Left ventricle myocardium superior (tissue), 1 donor: ENCODE results near the gene ZBED5. TPM values are rescaled to one million over a fixed set of nuclear protein-coding genes. Genes with fewer than 3 reads are reported as not detected.
"Not testable (repeated sequence)": the region's sequence is repeated elsewhere in the genome, so short reads cannot be mapped to it uniquely, and the experiment has no call there.

Experiments
- ATAC-seq: fragments of 200-7000 bp; cut with Tn5 transposase; one replicate; pipeline ENCODE4 v1.9.1; 2020; ENCODE audit warnings: mild to moderate bottlenecking, moderate library complexity
- DNase-seq: peaks from one replicate; pipeline ENCODE4 v3.0.0-alpha.2; 2020
- intact Hi-C: fragments of 100-400 bp; cut with micrococcal nuclease; formaldehyde crosslinking; loops from one replicate; pipeline ENCODE4 v1.11.0; 2022
- total RNA-seq: library from RNA; stranded (reverse); fragmentation: NEBNext Ultra II Directional; extraction: Animal tissue kit (Norgen Biotek cat#: 25700); gene quantifications from one replicate; pipeline ENCODE4 v1.2.1, GENCODE V29; 2021
- donor health status: DM: no; HTN: yes; CAD: no; lungs with severe emphysema.

The ZBED5 gene
- total RNA-seq, 1 donor from 2014 or later, result 41.7 TPM

DNA sequence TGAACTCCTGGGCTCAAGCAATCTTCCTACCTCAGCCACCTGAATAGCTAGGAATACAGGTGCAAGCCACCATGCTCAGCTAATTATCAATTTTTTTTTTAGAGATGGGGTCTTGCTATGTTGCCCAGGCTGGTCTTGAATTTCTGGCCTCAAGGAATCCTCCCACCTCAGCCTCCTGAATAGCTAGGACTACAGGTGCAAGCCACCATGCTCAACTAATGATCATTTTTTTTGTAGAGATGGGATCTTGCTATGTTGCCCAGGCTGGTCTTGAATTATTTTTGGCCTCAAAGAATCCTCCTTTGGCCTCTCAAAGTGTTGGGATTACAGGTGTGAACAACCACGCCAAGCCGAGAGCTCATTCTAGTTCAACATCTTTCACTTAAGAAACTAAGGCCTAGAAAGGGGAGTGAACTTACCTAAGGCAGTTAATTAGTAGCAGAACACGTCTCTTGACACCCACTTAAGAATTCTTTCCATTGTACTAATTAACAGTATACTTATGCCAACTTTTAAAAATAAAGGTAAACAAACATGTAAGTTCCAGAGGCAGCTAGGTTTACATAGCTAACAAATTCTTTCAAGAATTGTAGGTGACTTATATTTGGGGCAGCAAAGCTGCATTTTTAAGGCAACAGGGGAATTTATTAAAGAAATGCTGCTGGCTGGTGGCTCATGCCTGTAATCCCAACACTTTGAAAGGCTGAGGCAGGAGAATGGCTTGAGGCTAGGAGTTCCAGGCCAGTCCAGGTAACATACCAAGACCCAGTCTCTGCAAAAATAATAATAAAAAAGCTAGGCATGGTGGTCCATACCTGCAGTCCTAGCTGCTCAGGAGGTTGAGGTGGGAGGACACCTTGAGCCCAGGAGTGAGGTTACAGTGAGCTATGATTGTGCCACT is 9.6 kb downstream of the ZBED5 start:
- intact Hi-C loops, result no loop called here
- ATAC-seq (peak; percentile 24), DNase-seq (no peak)

DNA sequence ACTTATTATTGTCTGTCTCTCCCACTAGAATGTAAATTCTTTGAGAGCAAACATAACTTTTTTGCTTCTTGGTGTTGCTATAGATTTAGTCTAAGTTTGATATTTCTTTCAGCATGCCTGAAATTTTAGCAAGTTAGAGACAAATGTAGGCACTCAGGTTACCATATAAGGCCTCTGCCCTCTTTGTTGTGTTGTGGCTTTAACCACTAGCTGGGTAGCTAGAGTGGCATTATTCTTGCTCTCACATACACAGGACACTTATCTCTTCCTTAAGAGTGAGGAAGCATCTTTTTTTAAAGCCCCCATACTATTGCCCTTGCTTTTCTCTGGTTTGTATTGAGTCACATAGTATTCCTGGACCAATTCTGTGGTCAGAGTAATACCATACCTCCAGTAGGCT is 11.2 kb downstream of the ZBED5 start:
- intact Hi-C loops, result no loop called here
- ATAC-seq (no peak), DNase-seq (no peak)

DNA sequence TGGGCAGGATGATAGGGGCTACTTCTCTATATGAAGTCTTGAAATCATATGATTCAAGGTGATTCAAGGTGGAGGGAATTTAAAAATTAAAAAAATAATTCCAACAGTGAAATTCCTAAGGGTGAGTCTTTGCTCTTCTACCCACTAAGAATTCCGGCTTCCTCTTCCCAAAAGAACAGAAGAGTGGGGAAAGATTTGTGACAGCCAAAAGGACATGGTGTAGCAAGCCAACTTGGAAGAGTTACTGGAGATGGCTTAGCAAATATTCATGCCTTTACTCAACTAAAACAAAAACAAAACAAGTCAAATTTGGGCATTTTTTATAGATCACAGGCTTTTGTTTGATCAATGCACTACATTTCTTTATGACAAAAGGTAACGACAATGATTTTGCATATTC is 12.3 kb downstream of the ZBED5 start:
- no peak for DNase-seq
- peak; percentile 24 for ATAC-seq
- intact Hi-C loops, result no loop called here

DNA sequence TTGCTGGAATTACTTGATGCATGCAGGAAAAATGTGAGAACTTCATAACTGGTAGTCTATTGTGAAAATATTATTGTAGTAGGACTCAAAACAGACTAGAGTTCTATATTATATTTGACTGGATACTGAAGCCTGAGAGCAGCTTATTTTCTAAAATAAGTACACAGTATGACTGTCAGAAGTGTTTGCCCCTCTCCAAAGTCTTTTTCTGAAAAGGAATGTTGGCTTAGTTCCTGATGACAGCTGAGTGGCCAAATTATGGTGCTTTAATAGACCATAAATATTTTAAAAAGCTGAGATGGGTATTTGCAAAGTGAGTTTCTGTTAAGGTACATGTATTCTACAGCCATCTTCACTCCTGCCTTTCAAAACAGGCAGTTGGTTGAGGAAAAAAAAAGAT is 13.1 kb downstream of the ZBED5 start:
- no peak for DNase-seq
- peak; percentile 34 for ATAC-seq
- intact Hi-C loops, result no loop called here

DNA sequence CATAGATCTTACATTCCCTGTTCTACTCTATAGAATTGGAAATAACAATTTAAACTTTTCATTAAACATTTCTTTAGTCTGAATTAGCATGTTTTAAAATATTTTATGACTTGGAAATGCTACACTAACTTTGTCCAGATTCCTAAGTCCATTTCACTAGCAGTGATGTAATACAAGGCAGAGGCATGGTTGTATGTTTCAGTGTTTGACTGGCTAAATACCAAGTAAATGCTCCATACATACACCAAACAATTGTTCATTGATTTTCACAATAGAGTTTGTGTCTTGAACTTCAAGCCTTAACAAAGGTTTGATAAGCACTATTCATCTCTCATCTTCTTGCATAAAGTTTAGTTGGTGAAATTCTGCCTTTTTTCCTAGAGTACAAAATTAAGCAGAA is 13.5 kb downstream of the ZBED5 start:
- DNase-seq (no peak), ATAC-seq (no peak)
- intact Hi-C loops, result no loop called here

DNA sequence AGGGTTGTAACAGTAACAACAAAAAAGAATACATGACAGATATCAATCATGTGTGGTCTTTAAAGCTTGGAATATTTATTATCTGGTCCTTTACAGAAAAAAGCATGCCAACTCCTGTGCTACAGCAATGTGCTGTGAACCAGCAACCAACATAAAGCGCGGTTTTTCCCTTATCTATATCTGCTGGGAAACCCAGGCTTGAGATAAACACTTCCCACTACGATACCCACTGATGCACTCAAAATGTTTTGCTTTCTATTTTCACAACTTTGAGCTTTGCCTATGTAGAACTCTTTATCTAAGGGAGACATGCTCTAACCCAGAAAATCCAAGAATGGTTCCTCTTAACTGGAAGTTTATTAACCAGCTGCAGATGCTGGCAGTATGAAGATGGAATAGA is 19.0 kb downstream of the ZBED5 start:
- intact Hi-C loops, result no loop called here
- no peak for ATAC-seq
- no peak for DNase-seq

DNA sequence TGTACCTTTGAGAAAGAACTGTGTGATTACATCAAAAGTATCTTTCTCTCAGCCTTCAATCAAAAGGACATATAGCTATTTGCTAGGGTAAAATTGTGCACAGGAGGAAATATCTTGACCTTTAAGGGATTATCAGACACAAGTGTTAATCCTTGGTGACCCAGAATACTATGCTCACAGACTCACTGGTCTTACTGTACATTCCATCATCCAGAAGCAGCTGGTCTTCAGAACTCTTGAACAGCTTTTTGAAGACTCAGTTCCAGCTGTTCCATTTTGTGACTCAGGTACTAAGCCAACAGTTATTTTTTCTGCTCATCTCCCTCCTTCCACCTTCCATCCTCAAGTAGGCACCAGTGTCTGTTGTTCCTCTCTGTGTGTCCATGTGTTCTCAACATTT is 19.8 kb downstream of the ZBED5 start:
- intact Hi-C loops, result no loop called here
- no peak for ATAC-seq

DNA sequence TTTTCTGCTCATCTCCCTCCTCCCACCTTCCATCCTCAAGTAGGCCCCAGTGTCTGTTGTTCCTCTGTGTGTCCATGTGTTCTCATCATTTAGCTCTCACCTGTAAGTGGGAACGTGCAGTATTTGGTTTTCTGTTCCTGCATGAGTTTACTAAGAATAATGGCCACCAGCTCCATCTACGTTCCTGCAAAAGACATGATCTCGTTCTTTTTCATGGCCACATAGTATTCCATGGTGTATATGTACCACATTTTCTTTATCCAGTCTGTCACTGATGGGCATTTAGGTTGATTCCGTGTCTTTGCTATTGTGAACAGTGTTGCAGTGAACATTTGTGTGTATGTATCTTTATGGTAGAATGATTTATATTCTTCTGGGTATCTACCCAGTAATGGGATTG is 21.0 kb downstream of the ZBED5 start:
- DNase-seq, ATAC-seq, intact Hi-C loops: not testable (repeated sequence)

More for the DNA sequence above, 19.8 kb downstream of the ZBED5 start:
- DNase-seq, result no peak

DNA sequence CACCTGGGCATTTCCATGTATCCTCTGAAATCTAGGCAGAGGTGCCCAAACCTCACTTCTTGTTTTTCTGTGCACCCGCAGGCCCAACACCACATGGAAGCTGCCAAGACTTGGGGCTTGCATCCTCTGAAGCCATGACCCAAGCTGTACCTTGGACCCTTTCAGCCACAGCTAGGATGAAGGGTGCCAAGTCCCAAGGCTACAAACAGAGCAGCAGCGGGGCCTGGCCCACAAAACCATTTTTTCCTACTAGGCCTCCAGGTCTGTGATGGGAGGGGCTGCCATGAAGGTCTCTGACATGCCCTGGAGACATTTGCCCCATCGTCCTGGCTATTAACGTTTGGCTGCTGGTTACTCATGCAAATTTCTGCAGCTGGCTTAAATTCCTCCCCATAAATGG is 28.7 kb downstream of the ZBED5 start:
- no peak for ATAC-seq
- intact Hi-C loops, result no loop called here
- DNase-seq, result no peak

DNA sequence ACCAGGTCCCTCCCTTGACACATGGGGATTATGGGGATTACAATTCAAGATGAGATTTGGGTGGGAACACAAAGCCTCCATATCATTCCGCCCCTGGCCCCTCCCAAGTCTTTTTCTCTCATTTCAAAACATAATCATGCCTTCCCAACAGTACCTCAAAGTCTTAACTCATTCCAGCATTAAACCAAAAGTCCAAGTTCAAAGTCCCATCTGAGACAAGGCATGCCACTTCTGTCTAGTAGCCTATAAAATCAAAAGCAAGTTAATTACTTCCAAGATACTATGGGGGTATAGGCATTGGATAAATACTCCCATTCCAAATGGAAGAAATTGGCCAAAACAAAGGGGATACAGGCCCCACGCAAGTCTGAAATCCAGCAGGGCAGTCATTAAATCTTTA is 29.5 kb downstream of the ZBED5 start:
- intact Hi-C loops, result no loop called here
- ATAC-seq (no peak), DNase-seq (no peak)

DNA sequence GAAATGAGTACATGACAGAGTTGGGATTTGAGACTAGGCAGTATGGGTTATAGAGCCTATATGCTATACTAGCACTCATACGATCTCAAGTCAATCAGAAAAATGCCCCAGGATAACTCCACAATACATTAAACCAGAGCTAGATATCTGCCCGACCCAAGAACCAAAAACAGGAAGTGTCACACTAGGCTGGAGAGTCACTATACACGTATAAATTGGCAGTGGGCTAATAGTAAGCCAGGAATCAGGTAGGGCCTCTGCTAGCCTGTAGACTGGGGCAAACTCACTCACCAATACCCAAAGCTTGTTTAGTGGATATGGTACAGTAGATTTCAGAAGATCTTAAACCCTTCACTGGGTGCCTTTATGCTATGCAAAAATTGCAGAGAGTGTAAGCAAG is 33.0 kb downstream of the ZBED5 start:
- DNase-seq (no peak), ATAC-seq (no peak)
- intact Hi-C loops, result no loop called here

DNA sequence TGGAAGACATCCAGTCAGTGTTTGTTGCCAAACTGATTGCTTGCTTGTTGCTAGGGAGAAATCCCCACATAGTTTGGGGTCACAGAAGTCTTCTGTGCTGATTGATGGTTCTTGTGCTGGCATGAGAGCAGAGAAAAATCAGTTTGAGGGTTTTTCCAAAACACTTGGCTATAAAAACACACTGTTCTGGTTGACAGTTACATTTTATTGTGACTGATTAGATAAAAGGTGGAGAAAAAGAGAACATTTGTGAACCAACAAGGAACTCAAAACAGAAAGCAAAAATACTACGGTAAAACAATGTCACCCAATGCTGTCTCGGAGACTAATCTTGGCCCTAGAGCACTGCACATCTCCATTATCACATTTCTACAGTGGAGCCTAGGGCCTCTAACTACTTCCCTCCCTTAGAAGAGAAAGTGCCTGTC is 34.7 kb downstream of the ZBED5 start:
- intact Hi-C loops, result no loop called here
- ATAC-seq (no peak), DNase-seq (no peak)

DNA sequence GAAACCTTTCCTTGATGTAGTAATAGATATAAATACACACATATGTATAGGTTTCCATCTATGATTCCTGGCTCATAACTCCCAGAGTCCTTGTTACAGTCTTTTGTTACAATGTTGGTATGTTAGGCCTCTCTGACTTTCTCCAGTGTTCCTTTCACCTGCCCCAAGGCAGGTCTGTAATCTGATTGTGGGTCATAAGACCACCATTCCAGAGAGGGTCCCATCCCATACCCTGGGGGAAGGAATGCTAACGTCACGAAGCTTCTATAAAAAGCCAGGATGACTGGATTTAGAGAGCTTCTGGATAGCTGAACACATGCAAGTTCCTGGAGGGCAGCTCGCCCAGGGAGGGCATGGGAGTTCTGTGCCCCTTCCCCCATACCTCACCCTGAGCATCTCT is 35.4 kb downstream of the ZBED5 start:
- intact Hi-C loops, ATAC-seq, DNase-seq: not testable (repeated sequence)

DNA sequence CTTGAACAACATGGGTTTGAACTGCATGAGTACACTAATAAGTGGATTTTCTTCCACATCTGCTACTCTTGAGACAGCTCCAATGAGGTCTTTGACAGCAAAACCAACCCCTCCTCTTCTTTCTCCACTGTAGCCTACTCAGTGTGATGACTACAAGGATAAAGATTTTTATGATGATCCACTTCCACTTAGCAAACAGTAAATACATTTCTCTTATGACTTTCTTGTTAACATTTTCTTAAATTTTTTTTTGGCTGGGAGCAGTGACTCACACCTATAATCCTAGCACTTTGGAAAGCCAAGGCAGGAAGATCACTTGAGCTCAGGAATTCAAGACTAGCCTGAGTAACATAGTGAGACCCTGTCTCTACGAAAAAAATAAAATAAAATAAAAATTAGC is 39.3 kb downstream of the ZBED5 start:
- no peak for ATAC-seq
- intact Hi-C loops, result no loop called here
- DNase-seq, result no peak

DNA sequence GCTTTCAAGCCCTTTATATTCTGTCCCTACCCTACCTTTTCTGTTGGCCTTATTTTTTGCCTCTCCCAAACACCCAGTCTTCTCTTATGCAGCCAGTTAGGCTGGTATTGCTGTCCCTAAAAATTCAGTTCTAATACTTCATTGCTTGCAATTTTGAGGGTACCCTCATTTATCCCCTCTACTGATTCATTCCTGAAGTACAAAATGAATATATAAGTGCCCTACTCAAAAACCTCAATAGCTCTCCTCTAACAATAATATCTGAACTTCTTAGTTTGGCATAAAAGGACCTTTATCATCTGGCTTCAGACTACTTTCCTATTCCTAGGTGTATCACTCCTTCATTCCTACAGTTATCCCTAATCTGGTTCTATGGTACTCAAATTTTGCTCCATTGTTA is 43.9 kb downstream of the ZBED5 start:
- intact Hi-C loops, result loop anchor here (5.0 kb wide), 1 partner anchor 98 kb away; no protein-coding TSS in a partner anchor
- no peak for DNase-seq
- no peak for ATAC-seq

DNA sequence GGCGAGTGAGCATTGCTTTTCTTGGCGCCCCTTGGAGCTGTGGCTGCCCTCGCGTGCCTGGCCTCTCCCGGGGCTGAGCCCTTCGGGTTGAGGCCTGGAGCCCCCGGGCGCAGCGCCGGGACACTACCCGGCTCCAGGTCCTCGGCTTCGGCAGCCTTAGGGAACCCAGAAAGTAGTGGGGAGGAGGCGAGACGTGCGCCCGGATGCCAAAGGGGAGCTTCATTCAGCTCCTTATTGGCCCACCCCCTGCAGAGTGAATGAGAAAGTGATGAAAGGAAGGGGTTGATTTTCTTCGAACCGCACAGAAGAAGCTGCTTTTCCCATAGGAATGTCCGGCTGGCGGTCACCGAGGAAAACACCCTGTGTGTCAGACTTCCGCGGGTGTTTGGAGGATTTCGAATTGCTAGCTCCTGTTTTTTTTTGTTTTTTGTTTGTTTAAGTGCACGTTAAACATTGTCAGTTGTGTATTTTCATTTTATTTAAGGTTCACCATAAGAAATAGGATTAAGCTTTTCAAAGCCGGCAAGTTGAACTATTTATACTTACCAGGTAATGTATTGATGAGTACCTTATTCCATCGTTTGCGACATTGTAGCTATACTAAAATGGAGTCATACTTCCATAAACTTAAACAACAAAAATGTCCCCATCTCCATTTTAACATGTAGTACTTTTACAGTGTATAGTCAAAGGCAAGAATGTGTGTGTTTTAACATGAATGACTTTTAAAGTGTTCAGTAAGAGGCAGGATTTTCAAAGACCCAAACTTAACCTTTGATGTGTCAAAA is 48.3 kb downstream of the ZBED5 start:
- DNase-seq (no peak), ATAC-seq (peak; percentile 33)

DNA sequence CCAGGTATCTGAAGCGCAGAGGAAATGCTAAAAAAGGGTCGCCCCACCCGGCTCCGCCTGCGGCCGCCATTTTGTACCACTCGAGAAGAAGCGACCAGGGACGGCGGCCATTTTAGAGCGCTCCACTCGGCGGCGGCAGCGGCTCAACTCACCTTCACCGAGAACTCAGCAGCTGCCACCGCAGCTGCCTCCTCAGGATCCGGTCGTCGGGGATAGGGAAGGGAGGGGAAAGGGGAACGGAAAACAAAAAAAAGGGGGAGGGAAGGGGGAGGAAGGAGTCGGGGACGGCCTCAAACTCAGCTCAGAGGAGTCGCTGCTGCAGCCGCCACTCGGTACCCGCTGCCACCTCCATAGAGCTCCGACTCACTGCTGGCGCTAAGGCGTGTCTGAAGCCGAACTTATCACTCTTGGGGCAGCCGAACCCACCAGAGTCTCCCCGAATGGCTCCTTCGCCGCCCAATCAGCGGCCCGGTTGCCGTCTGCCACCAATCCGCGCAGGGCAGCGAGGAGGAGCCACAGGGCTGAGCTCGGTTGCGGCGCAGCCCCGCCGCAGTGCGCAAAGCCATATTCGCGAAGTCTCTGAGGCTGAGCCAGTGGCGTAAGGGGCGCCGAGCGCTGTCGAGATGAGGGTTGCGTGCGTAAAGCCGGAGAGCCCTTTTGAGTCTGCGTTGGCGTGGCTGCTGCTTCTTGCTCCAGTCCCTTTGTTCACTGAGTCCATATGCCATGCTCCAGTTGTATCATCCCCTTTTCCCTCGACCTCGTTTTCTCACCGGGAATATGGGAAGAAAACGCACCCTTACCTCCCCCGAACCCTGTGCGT is 49.1 kb downstream of the ZBED5 start, which contains the start of gene EIF4G2:
Gene EIF4G2 (minus strand): TSS at position 374 of the 820 bp plus-strand sequence.
- intact Hi-C loops, result no loop called here
- ATAC-seq (peak; percentile 97), DNase-seq (peak; percentile 99)

More for the DNA sequence above, 48.3 kb downstream of the ZBED5 start:
- intact Hi-C loops, result loop anchor here (5.0 kb wide), 1 partner anchor 103 kb away; no protein-coding TSS in a partner anchor

DNA sequence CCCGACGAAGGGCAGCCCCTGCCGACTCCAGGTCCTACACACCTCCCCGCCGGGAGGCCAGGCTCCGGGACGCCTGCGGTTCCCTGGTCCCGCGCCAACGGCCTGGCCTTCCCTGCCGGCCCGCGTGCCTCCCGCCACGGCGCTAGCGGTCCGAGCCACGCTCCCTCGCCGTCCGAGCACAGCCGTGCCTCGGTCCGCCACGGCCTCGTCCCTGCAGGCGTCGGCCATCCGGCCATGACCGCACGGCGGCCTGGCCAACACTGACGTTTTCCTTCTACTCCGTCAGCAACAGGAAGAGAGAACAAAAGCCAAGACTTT is 49.7 kb downstream of the ZBED5 start:
- DNase-seq (no peak), ATAC-seq (no peak)
- intact Hi-C loops, result no loop called here

DNA sequence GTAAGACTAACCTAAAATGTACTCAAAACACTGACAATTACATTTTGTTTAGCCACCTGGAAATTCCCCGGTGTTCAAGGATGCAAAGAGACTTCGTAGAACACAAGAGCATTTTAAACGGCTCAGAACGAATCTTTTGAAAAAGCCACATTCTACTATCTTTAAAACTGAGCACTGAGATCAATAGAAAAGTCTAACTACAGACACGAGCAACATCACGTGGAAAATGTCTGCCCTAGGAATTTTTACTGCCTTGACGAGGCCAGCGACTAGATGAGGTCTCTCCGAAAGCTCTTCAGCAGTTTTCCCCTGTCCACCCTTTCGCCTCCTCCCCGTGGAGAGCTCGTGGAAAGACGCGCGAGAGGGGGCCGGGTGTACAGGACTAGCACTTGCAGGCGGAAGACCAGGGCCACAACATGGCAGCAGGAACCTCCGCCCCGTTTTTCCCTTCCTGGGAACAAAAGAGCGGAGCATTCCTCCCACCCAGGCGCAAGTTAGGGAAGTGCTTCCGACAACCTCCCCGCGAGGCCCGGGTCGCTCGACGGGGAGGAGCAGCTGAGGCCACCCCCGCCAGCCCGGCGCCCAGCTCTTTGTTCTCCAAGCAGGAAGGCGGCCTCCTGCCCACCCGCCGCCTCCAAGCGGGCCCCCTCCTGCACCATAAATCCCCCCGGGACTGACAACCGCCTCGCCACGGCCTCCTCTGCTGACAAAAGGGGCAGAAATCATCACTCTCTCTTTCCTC is 50.2 kb downstream of the ZBED5 start:
- ATAC-seq, result peak; percentile 43
- peak; percentile 79 for DNase-seq
- intact Hi-C loops, result no loop called here
